GM21447 (cell line): Measurements from ENCODE around the gene HRC.
"Not testable (repeated sequence)": the region's sequence is repeated elsewhere in the genome, so short reads cannot be mapped to it uniquely, and the experiment has no call there.

Experiments used
- ATAC-seq: cut with Tn5 transposase; IDR thresholded peaks from one replicate; pipeline ENCODE4 v1.9.1; 2021; ENCODE audit not compliant: unreplicated experiment

The HRC gene

DNA sequence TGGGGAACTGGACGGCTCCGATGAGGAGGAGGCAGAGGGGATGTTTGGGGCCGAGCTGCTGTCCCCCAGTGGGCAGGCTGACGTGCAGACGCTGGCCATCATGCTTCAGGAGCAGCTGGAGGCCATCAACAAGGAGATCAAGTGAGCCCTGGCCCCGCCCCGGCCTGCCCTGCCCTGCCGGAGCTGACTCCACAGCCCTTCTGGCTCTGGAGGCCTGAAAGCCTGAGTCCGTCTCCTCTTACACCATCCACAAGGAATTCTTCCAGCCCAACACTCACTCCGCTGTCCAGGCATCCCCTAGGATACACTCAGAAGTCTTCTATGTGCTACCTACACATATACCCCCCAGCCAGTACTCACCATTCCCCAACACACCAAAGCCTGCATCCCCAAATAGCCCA is 18.4 kb downstream of the HRC start:
- ATAC-seq, result no peak

DNA sequence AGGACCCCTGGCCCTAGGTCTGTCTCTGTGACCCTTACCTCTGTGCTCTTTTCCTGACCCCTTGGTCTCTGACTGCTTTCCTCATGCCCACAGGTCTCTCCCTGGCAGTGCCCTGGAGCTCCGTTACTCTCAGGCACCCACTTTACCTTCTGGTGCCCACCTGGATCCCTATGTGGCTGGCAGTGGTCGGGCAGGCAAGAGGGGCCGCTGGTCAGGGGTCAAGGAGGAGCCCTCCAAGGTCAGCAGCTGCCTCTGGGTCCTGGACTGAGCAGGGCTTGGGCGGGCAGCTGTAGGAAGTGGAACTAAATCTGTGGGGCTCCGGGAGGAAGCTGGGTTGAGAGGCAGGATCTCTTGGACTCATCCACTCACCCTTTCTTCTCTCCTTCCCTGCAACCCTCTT is 19.5 kb downstream of the HRC start:
- no peak for ATAC-seq

DNA sequence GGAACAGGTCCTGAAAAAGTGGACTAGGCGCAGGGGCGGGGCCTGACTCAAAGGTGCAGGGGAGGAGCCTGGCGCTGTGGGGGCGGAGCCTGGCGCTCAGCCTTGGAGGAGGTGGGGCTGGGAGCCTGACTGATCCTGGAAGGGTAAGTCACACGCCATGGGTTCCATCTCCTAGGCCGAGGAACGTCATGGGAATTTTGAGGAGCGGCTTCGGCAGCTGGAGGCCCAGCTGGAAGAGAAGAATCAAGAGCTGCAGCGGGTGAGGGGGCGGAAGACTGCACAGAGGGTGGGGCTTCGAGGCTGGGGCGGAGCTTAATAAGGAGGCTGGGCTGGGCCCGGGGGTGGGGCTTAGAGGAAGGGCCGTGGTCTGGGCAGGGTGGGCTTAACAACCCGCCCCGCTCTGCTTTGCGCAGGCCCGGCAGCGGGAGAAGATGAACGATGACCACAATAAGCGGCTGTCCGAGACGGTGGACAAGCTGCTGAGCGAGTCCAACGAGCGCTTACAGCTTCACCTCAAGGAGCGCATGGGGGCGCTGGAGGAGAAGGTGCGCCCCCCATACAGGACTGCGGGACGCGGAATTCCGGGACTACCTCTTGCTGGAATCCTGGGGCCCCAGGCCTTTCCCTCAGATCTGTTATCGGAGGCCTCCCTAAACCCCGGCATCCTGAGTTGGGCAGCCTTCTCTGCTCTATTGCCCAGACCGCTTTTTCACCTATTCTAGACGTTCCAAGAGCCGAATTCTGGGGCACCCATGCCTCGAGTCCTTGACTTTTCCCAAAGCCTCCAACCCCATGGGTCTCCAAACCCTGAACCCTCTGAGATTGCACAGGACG is 21.4 kb downstream of the HRC start:
- ATAC-seq, result no peak

- no peak for ATAC-seq
These were observed 22.1 kb downstream of the HRC start for GRCh38 chr19:49132974-49133609.

DNA sequence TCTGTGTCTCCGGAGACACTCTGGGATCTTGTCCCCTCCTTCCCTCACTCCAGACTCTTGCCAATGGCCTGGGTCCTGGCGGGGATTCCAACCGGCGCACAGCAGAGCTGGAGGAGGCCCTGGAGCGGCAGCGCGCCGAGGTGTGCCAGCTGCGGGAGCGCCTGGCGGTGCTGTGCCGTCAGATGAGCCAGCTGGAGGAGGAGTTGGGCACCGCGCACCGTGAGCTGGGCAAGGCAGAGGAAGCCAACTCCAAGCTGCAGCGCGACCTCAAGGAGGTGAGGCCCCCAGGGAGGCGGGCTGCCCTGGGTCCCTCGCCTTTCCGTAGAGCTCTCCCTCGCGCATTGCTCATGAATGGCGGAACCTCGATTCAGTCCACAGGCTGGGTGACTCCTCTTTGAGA is 24.9 kb downstream of the HRC start:
- no peak for ATAC-seq

- no peak for ATAC-seq
These were observed 26.0 kb downstream of the HRC start for GRCh38 chr19:49129238-49129583.

- ATAC-seq, result no peak
These were observed 26.5 kb downstream of the HRC start for GRCh38 chr19:49128545-49129237.

DNA sequence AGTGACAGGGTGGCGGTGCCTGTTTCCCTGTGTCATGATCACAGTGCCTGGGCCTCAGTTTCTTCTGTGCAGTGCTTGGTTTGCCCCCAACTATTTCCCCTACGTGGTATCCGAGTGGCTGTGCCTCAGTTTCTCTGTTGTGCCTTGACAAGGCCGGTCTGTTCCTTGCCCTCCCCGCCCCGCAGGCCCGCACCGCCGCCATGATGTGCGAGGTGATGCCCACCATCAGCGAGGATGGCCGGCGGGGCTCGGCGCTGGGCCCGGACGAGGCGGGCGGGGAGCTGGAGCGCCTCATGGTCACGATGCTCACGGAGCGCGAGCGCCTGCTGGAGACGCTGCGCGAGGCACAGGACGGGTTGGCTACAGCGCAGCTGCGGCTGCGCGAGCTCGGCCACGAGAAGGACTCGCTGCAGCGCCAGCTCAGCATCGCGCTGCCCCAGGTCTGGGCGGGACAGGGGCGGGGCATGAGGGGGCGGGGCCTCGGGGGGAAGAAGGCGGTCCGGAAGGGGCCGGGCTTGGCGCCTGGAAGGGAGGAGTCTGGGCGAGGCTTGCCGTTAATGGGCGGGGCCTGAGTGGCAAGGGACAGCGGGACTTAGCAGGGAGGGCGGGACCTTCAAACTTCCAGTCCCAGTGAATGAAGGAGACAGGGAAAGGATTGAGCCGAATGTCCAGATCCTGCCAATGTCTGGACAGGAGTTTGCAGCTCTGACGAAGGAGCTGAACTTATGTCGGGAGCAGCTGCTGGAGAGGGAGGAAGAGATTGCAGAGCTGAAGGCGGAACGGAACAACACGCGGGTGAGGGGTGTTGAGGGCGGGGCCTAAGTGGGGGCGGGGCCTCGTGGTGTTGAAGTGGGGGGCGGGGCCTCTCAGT is 27.3 kb downstream of the HRC start:
- ATAC-seq, result peak; percentile 84

DNA sequence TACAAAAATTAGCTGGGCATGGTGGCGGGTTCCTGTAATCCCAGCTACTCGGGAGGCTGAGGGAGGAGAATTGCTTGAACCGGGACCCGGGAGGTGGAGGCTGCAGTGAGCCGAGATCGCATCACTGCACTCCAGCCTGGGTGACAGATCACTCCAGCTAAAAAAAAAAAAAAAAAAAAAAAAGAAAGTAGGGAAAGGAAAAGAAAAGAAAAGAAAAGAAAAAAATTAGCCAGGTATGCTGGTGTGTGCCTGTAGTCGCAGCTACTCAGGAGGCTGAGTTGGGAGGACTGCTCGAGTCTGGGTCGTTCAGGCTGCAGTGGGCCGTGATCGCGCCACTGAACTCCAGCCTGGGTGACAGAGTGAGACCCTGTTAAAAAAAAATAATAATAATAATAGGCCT is 28.0 kb downstream of the HRC start:
- ATAC-seq, result not testable (repeated sequence)

GRCh38 chr19:49126575-49126974 is 28.6 kb downstream of the HRC start:
- no peak for ATAC-seq

- ATAC-seq, result no peak
These were observed 30.0 kb downstream of the HRC start for GRCh38 chr19:49125025-49125731.

- not testable (repeated sequence) for ATAC-seq
These were observed 31.9 kb downstream of the HRC start for GRCh38 chr19:49123285-49123684.

DNA sequence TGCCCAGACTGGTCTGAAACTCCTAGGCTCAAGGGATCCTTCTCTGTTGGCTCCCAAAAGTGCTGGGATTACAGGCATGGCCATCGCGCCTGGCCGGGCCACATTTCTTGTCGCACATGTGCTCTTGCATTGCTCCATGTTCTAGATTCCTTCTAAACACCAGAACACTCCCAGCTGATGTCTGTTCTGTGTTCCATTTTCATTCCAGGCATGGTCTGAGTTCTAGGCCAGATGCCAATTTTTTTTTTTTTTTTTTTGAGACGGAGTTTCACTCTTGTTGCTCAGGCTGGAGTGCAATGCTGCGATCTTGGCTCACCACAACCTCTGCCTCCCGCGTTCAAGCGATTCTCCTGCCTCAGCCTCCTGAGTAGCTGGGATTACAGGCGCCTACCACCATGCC is 33.4 kb downstream of the HRC start:
- not testable (repeated sequence) for ATAC-seq

GRCh38 chr19:49120868-49121267 is 34.3 kb downstream of the HRC start:
- no peak for ATAC-seq

- no peak for ATAC-seq
These were observed 34.9 kb downstream of the HRC start for GRCh38 chr19:49120325-49120683.

DNA sequence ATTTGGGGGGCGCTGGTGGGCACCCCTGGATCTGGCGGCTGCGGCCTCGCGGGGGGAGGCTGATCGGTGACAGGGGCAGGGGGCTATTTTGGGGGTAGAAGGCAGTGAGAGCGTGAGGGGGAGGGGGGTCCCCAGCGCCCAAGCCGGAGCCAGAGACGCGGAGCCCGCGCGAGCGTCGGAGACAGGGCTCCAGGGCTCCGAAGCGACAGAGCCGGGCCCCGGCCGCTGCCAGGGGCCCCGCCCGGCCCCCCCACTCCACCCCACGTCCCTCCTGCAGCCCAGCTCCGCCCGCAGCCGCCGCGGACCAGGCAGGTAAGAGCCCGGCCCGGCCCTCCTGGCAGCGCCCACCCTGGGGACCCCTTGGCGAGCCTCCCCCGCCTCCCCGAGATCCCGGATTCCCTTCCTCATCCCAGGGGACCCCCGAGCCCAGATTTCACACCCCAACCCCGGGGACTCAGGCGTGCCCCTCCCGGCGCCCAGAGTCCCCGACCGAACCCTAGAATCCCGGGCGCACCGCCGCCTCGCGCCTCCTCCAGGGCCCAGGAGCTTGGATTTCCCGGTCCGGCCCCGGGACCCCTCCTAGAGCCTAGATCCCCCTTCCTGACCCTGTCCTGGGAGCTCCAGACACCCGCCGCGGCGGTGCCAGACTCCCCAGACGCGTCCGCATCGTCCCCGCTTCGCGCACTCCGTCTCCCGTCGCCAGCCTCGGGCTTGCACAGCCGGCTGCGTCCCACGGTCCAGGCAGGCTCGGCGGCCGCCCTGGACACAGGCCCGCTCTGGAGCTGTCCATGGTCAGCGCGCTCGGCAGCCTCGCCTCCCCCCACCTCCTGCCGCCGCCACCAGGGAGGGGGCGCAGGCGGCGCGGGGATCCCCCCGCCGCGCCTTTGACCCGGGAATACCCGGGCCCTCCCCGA is 35.5 kb downstream of the HRC start, which contains the start of gene PPFIA3:
Gene PPFIA3, plus strand, starts transcription at position 134 of the 914 bp plus-strand sequence. CDS start 8,330 bp downstream, outside the sequence.
- no peak for ATAC-seq

GRCh38 chr19:49118565-49119410 is 36.4 kb downstream of the HRC start, which contains the start of gene C19orf73:
TSS of gene C19orf73 (minus strand) at chr19:49119143. CDS start at chr19:49119022, 121 bp downstream.
- ATAC-seq, result peak; percentile 67
